ENCODE results near the gene GCNT2.
"Not testable (repeated sequence)": the region's sequence is repeated elsewhere in the genome, so short reads cannot be mapped to it uniquely, and the experiment has no call there.

Gene GCNT2

GRCh38 chr6:10610289-10610688, 89.1 kb downstream of the GCNT2 start:
- DNase-seq (ENCODE audit: low read depth) = no peak

GRCh38 chr6:10612161-10612560, 91.0 kb downstream of the GCNT2 start:
- DNase-seq (ENCODE audit: low read depth) = no peak

- DNase-seq (ENCODE audit: low read depth) = no peak
These were observed 91.9 kb downstream of the GCNT2 start for GRCh38 chr6:10613077-10613476.

- DNase-seq (ENCODE audit: low read depth) = no peak
These were observed 92.6 kb downstream of the GCNT2 start for GRCh38 chr6:10613723-10614122.

- no peak for DNase-seq (ENCODE audit: low read depth)
These were observed 94.5 kb downstream of the GCNT2 start for GRCh38 chr6:10615675-10616074.

- DNase-seq (ENCODE audit: low read depth) = not testable (repeated sequence)
These were observed 95.1 kb downstream of the GCNT2 start for GRCh38 chr6:10616266-10616665.

GRCh38 chr6:10617008-10617696, 96.0 kb downstream of the GCNT2 start:
- no peak for DNase-seq (ENCODE audit: low read depth)

- no peak for DNase-seq (ENCODE audit: low read depth)
These were observed 97.3 kb downstream of the GCNT2 start for GRCh38 chr6:10618409-10618808.

- no peak for DNase-seq (ENCODE audit: low read depth)
These were observed 100.1 kb downstream of the GCNT2 start for GRCh38 chr6:10621213-10621612.

GRCh38 chr6:10621847-10622246, 100.7 kb downstream of the GCNT2 start:
- DNase-seq (ENCODE audit: low read depth) = no peak

GRCh38 chr6:10624836-10625235, 103.7 kb downstream of the GCNT2 start:
- DNase-seq (ENCODE audit: low read depth) = no peak

GRCh38 chr6:10626154-10626741, 105.1 kb downstream of the GCNT2 start:
- no peak for DNase-seq (ENCODE audit: low read depth)

- no peak for DNase-seq (ENCODE audit: low read depth)
These were observed 106.6 kb downstream of the GCNT2 start for GRCh38 chr6:10627800-10628199.

GRCh38 chr6:10630178-10630577, 109.0 kb downstream of the GCNT2 start:
- DNase-seq (ENCODE audit: low read depth) = no peak

GRCh38 chr6:10633216-10633615, 112.1 kb downstream of the GCNT2 start:
- DNase-seq (ENCODE audit: low read depth) = no peak

- DNase-seq (ENCODE audit: low read depth) = no peak
These were observed 119.3 kb downstream of the GCNT2 start for GRCh38 chr6:10640412-10640811.

- no peak for DNase-seq (ENCODE audit: low read depth)
These were observed 120.4 kb downstream of the GCNT2 start for GRCh38 chr6:10641528-10641927.

GRCh38 chr6:10643201-10643651, 122.1 kb downstream of the GCNT2 start:
- no peak for DNase-seq (ENCODE audit: low read depth)

- no peak for DNase-seq (ENCODE audit: low read depth)
These were observed 123.1 kb downstream of the GCNT2 start for GRCh38 chr6:10644225-10644624.

- DNase-seq (ENCODE audit: low read depth) = no peak
These were observed 134.4 kb downstream of the GCNT2 start for GRCh38 chr6:10655508-10656055.

- no peak for DNase-seq (ENCODE audit: low read depth)
These were observed 138.0 kb downstream of the GCNT2 start for GRCh38 chr6:10658910-10659698.

- DNase-seq (ENCODE audit: low read depth) = no peak
These were observed 138.7 kb downstream of the GCNT2 start for GRCh38 chr6:10659699-10660348.

Measured in stimulated activated CD8-positive, alpha-beta memory T cell treated with anti-CD3 and anti-CD28 coated beads, Interleukin-15, amount 100 ng/mL, for 24 hours (primary cell).